HL-60 (cell line): ENCODE data around the gene S100A8.
"Not testable (repeated sequence)": the region's sequence is repeated elsewhere in the genome, so short reads cannot be mapped to it uniquely, and the experiment has no call there.

Experiments used
- DNase-seq, 2 experiments: peaks; one replicate each; pipeline ENCODE4 v3.0.0-alpha.2; 2010 to 2020; ENCODE audit warnings: low read depth in 1 of 2, low spot score in 1 of 2
- H3K27ac ChIP-seq: fragments of 250-450 bp; sonication (Bioruptor Pico); replicated peaks from 2 replicates; pipeline ENCODE4 v1.5.1; 2020; ENCODE audit warnings: mild to moderate bottlenecking, moderate library complexity
- H3K27me3 ChIP-seq: fragments of 250-450 bp; sonication (Bioruptor Pico); 2 replicates; pipeline ENCODE4 v1.5.1; 2021; ENCODE audit warnings: mild to moderate bottlenecking, moderate library complexity; ENCODE audit not compliant: insufficient read depth, poor library complexity, severe bottlenecking
- H3K4me3 ChIP-seq: replicated peaks from 2 replicates; pipeline ENCODE4 v1.5.1; 2011; ENCODE audit warnings: mild to moderate bottlenecking, control low read depth, low read length; ENCODE audit not compliant: insufficient read depth
- GABPA ChIP-seq: IDR thresholded peaks from 2 replicates; pipeline ENCODE4 v1.6.1; 2012; ENCODE audit warnings: low read depth
- POLR2AphosphoS5 ChIP-seq: IDR thresholded peaks from 2 replicates; pipeline ENCODE4 v1.6.1; 2012; ENCODE audit warnings: low read depth
- SPI1 ChIP-seq: IDR thresholded peaks from 2 replicates; pipeline ENCODE4 v1.6.1; 2012; ENCODE audit warnings: low read depth, mild to moderate bottlenecking, borderline replicate concordance
- TF ChIP-seq, protein P1 (sequence below): IDR thresholded peaks from one replicate; pipeline ENCODE4 v1.5.1; 2011; ENCODE audit warnings: low read length, control low read depth, inconsistent platforms; ENCODE audit not compliant: insufficient read depth
- TF ChIP-seq, protein P2 (sequence below): IDR thresholded peaks from 2 replicates; pipeline ENCODE4 v1.6.1; 2012; ENCODE audit warnings: low read depth; ENCODE audit not compliant: insufficient replicate concordance

S100A8 gene

DNA sequence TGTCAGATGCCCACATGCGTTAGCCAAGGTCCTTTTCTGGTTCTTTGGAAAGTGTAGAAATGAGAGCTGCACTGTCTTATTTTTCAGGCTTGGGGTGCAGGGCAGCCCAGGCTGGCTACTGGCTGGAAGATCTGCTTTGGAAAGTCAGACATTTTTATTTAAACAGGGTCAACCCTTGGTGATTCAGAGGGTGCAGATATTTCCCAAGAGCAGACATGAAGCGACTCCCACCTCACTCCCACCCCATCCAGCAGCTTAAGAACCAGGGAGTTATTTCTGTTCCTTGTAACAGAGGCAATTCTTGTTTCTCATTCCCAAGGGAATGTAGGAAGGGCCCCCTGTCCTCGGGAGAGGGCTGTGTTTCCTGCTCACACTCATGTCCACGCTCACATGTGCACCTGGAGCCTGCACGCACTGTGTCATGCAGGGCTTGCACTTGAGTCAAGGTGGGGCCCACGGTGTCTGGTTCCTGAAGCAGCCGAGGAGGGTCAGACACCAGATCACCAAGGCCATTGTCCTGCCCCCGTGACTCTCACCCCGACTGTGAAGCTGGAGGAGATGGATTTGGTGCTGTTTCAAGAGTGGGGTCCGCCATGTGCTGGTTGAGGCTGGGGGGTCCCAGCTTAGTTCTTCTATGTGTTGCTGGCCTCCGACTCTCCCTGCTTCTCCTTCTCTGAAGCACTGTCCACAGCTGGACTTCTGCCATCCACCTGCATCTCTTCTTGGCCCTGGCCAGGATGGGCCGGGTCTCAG lies 26.4 kb upstream of the S100A8 start:
- Histone ChIP-seq H3K27ac (no peak overlapping the region), H3K4me3 (no peak overlapping the region), H3K27me3 (no peaks in the 10 kb centered on the region)
- TF ChIP-seq, protein P1, sequence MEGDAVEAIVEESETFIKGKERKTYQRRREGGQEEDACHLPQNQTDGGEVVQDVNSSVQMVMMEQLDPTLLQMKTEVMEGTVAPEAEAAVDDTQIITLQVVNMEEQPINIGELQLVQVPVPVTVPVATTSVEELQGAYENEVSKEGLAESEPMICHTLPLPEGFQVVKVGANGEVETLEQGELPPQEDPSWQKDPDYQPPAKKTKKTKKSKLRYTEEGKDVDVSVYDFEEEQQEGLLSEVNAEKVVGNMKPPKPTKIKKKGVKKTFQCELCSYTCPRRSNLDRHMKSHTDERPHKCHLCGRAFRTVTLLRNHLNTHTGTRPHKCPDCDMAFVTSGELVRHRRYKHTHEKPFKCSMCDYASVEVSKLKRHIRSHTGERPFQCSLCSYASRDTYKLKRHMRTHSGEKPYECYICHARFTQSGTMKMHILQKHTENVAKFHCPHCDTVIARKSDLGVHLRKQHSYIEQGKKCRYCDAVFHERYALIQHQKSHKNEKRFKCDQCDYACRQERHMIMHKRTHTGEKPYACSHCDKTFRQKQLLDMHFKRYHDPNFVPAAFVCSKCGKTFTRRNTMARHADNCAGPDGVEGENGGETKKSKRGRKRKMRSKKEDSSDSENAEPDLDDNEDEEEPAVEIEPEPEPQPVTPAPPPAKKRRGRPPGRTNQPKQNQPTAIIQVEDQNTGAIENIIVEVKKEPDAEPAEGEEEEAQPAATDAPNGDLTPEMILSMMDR: no peak
- TF ChIP-seq, protein P2, sequence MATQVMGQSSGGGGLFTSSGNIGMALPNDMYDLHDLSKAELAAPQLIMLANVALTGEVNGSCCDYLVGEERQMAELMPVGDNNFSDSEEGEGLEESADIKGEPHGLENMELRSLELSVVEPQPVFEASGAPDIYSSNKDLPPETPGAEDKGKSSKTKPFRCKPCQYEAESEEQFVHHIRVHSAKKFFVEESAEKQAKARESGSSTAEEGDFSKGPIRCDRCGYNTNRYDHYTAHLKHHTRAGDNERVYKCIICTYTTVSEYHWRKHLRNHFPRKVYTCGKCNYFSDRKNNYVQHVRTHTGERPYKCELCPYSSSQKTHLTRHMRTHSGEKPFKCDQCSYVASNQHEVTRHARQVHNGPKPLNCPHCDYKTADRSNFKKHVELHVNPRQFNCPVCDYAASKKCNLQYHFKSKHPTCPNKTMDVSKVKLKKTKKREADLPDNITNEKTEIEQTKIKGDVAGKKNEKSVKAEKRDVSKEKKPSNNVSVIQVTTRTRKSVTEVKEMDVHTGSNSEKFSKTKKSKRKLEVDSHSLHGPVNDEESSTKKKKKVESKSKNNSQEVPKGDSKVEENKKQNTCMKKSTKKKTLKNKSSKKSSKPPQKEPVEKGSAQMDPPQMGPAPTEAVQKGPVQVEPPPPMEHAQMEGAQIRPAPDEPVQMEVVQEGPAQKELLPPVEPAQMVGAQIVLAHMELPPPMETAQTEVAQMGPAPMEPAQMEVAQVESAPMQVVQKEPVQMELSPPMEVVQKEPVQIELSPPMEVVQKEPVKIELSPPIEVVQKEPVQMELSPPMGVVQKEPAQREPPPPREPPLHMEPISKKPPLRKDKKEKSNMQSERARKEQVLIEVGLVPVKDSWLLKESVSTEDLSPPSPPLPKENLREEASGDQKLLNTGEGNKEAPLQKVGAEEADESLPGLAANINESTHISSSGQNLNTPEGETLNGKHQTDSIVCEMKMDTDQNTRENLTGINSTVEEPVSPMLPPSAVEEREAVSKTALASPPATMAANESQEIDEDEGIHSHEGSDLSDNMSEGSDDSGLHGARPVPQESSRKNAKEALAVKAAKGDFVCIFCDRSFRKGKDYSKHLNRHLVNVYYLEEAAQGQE: no peak
- TF ChIP-seq GABPA (no peak), POLR2AphosphoS5 (no peak), SPI1 (no peak)
- no peak for DNase-seq

DNA sequence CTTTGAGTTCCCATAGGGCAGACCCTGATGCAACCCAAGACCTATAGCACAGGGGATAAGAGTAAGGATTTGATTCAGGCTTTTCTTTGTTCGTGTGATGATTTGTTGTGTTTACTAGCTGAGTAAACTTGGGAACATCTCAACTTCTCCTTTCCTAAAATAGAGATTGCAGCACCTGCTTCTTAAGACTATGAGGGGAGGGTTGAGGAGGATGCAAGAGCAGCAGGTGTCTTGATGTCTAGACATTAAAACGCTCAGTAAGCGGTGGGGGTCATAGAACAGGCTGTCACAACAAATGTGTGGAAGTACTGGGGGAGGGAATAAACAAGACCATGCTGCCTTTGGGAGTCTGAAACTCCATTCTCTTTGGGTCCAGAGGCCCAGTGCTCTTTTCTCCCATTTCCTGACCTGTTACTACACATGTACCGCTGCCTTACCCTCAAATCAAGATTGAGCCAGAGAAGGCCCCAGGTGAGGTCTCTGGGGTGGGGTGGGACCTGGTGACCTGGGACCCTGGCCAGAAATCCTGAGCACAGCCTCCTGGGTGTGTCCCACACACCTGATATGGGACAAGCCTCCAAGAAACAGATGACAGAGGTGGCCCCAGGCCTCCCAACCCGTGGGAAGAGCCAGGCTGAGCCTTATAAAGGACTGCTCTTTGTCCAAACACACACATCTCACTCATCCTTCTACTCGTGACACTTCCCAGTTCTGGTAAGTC lies 25.1 kb upstream of the S100A8 start, which contains the start of gene S100A7A:
Gene S100A7A, plus strand, starts transcription at position 671 of the 721 bp plus-strand sequence. CDS start 1,563 bp downstream, outside the sequence.
- no peaks in the 10 kb centered on the region for H3K27me3 ChIP-seq
- no peak within 1 kb of the TSS for H3K27ac ChIP-seq
- no peak for DNase-seq
- TF ChIP-seq POLR2AphosphoS5 (no peak), SPI1 (no peak), GABPA (no peak)
- TF ChIP-seq, protein P2: no peak
- TF ChIP-seq, protein P1: no peak
- no peak within 1 kb of the TSS for H3K4me3 ChIP-seq

DNA sequence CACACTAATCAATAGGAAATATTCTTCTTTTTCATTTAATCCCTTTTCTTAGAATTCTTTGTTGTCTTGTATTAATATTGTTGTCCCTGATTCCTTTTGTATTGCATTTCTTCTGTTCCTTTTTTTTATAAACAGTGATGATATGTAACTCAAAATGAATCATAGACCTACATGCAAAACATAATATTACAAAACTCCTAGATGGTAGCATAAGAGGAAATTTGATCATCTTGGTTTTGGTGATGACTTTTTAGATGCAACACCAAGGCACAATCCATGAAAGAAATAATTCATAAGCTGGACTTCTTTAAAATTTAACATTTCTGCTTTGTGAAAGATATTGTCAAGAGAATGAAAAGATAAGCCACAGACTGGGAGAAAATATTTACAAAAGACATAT lies 23.1 kb upstream of the S100A8 start:
- H3K27me3 ChIP-seq, H3K4me3 ChIP-seq, H3K27ac ChIP-seq, DNase-seq: not testable (repeated sequence)

DNA sequence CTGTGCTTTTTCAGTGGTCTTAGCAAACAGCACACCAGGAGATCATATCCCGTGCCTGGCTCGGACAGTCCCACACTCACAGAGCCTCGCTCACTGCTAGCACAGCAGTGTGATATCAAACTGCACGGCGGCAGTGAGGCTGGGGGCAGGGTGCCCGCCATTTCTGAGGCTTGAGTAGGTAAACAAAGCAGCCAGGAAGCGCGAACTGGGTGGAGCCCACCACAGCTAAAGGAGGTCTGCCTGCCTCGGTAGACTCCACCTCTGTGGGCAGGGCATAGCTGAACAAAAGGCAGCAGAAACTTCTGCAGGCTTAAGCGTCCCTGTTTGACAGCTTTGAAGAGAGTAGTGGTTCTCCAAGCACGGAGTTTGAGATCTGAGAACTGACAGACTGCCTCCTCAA lies 16.4 kb upstream of the S100A8 start:
- H3K27ac ChIP-seq, H3K4me3 ChIP-seq, DNase-seq, H3K27me3 ChIP-seq: not testable (repeated sequence)

DNA sequence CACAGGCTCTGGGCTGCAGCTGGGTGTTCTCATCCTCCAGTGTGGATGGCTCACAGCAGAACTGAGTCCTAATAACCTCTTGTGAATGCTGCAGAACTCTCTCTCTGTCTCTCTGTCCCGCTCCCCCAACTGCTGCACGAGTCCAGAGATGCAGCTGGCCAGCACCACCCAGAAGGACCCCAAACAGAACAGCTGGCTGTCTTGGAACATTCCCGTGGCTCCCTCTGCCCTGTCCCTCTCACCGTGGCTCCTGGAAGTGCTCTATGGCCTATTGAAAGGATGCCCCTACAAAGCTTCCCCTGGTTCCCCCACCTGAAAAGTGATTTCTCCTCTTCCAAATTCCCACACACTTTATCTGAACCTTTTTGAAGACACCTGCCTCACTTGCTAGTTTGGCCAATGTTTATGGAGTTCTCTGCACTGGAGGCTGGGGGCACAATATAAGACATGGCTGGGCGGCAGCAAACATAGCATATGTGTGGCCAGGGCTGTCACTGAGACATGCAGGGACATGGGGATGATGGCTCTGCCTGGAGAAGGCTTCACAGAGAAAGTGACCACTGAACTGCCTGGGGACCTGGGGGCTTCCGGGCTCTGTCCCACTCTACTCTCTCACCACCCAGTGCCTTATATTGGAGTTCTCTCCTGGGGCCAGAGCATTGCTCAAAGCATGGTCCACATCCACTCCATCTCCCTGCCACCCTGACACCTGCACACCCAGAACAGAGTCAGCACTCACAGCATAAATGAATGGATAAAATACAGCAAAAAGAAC lies 15.1 kb upstream of the S100A8 start:
- H3K27ac ChIP-seq, H3K27me3 ChIP-seq, H3K4me3 ChIP-seq, DNase-seq: not testable (repeated sequence)
